ENCODE data around the gene COL13A1.

The COL13A1 gene

DNA sequence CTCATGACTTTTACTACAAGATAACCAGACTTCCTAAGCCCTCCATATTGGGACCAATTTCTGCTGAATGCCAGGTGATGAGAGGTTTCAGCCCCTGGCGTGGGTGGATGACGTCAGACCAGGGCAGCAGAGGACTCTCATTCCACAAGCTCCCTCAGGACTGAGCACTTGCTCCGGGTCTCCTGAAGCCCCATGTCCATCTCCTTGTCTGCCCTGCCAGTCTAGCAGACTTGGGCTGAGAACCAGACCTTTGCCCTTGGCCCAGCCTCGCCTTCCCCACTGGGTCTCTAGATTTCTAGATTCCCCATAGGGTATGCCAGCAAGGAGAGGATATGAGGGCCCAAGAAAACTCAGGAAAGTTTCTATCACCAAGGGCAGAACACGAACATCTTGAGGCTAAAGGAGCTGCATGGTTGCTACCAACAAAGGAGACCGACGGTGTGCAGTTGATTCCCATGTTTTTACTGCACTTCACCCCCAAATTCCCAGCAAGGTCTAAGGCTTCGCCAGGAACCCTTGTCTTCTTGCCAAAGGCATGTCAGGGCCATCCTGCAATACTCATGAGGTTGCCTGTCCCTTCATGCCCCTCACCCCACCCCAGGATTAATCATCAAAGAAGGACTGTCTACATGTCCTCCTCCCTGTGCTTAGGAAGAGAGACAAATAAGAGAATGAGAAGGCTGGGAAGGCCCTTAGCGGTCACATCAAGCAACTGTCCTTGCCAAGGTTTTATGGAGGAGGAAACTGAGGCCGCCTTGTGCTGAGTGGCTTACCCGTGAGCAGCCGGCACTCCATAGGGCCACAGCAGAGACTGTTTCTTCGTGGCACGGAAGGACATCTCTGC lies 154.4 kb downstream of the COL13A1 start:
- DNase-seq: no peak

DNA sequence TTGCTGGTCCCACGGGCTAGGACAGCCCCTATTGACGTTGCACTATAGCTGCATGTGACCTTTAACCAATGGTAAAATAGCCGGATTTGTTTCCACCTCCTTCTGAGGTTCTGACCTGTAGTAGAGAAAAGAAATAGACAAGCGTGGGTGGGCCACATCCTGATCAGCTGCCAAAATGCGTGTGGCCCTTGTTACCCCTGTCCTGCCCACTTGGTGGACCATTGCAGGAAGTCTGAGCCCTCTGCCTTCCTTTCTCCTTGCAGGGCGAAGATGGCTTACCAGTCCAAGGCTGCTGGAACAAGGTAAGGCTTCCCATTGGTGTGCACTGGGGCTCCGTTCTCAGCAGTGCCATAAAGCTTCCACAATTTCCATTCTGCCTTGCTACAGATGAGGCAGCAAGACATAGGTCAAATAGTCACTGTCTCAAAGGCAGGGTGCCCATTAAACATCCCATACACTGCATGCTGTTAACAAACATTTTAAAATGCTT lies 155.1 kb downstream of the COL13A1 start:
- DNase-seq: no peak

DNA sequence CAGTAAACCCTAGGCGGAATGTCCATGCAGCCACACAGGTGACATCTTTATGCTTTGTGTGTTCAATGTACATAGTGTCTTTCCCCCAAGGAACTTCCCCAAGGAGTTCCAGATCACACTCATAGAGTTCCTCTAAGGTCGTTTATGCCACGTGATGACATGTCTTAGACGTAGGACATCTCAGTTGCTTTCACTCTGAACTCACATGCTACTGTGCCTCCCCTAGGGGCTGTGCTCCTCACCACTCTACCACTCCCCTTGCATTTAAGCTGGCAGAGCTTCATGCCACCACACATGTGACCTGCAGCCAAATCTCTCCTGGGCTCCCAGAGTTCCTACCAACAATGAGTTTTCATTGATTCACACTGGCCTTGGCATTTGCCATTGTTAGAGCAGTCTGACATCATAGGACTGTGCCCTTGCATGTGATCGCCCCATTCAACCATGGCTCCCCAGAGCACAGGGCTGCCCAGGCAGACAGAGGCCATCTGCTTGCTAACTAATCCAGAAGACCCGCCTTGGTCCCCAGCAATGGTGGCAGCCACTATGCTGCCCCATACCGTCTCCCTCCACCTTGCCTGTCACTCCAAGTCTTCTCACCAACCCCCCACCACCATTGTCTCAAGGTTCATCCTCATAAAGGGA lies 155.7 kb downstream of the COL13A1 start:
- no peak for DNase-seq

DNA sequence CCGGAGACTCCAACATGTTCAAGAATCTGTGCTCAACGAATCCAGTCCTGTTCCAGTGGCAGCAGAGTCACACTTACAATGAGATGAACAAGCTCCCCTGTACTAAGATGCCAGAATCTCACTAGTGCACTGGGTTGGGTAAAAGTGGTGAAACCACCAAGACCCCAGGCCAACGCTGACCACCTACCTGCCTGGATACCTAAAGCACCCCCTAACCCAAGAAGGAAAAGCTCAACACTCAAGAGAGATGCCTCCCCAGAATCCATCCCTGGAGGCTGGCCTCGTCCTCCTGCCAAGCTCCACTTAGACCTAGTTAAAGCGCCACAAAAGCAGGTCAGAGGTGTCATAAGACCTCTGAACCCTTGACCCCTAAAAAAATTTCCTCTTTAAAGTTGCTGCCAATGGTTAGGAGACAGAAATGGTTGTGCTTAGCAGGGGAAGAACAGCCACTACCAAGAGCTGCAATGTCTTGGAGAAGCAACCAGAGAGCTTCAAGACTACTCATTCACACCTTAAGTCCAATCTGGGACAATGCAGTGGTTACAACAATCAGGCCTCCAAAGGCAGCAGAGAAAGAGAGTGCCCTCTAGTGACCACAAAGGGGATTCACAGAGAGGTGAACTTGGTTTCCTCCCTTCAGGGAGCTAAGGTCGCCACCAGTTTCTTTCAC lies 156.3 kb downstream of the COL13A1 start:
- DNase-seq: no peak

DNA sequence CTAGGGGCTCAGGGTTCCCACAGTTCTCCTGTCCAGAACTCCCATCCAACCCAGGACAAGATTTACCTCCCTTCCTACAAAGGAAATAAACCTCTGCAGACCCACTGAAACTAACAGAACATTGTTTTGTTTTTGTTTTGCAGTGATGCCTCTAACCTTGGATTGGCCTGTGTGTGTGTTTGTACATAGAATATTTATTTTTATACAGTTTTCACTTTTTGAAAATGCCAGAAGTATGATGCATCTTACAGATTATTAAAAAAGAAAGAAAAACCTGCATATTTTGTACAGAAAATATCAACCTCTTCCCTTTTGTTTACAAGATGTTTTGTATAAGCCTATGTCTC lies 156.8 kb downstream of the COL13A1 start:
- no peak for DNase-seq

DNA sequence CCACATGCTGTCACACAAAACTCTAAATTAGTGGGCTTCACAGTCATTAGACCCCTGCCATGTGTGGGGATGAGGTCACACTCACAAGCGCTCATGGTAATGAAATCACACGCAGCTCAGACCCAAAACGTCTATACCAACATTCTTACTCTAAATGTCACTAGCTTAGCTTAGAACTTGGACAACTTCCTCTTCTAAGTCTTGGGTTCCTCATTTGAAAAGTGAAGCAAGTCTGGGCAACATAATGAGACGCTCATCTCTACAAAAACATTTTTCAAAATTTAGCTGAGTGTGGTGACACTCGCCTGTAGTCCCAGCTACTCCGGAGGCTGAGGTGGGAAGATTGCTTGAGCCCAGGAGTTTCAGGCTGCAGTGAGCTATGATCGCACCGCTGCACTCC lies 158.2 kb downstream of the COL13A1 start:
- peak; percentile 21 for DNase-seq

DNA sequence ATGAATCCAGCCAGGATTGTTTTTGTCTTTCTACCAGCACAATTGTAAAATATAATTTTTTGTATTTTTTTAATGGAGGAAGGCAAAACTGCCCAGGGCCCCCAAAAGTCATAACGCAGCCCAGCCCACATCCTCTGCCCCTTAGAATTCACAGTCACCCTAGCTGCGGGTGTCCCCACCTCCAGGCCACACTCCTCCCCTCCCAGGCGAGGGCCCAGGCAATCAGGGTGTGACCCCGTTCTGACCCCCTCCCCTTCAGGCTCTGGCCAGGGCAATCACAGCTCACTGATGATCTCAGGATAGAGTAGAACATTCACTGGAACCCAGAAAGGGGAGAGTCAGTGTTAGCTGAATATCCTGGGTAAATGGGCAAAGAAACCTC lies 158.9 kb downstream of the COL13A1 start:
- no peak for DNase-seq

DNA sequence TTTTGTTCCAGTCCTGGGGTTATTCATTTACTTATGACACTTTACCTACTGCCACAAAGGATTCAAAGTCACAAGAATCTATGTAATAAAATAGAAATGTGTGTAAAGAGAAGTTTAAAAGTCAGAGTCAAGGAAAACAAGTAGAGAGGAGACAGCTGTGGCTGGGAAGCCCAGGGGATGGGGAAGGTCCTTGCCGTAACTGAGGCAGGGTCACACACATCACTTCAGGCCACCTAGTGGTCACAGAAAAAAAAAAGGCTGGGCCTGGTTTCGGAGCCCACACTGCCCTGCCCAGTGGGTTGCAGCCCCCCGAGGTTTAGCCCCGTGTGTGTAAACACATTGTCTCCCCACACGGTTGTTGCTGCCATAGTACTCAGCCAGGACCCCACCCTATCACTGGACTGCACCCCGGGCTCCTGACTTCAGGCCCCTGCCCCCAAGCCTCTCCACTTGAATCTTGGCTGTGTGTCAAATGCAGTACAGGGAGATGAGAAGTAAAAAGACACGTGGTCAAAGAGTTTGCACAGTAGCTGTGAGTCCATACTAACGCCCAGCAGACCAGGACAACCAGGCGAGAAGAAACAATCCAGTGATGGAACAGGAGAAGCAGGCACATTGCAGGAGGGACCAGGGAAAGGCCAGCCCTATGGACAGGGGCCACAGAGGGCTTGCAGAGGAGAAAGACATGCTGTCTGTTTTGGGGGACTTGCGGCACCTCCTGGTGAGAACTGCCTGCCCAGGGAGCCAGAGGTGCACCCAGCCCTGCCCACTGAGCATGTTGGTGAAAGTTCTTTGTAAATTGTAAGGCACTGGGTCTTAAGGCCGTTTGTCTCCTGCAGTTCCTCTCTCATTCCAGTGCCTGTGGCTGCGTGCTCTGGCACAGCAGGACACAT lies 159.5 kb downstream of the COL13A1 start:
- DNase-seq: no peak

DNA sequence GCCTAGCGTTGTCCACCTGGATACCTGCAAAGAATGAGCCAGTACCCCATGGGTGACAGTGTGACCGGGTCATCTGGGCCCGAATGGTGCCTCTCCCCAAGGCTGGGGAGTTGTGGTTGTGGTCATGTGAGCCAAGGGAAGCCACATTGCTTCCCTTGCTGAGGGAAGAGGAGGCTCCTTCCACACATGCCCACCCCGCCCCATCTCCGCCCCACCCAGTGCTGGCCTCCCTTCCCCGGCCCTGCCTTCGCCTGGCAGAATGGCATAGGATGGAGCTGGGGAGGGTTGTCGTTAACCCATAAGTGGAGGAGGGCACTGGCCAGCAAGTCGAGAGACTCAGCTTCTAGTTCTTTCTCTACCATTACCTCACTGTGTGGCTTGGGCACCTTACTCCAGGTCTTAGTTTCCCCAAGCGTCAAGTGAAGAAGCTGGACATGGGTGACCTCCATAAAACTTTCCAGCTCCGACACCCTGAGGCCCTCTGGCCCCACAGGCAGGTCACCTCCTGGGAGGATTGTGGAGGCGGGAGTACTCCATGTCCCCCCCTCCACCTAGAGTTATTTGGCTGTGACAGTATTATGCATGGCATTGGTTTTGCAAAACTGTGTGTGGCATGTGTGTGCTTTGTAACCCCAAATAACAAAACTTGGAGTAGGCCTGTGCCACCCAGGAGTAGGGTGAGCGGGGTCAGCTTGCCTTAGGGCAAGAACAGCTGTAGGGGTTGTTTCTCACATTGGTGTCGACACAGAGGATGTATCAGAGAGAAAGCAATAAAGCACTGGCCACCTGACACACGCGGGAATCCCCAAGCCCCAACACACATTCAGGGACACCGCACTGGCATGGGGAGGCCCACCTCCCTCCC lies 160.4 kb downstream of the COL13A1 start:
- DNase-seq: no peak

DNA sequence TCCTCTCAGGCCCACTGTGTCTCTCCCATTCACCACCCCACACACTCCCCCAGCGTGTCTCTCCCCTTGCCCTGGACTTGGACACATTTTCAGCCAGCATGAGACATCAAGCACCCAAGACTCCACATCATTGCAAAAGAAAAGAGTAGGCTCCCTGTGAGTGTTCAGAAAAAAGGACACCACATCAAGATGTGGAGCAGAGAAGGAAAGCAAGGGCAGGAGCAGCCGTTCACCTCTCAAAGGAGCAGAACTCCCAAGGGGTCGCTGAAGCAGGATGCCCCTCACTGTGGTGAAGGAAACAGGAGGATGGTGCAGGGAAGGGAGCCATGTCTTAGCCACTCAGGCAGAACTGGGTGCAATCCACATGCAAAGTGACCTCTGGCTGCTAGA lies 161.0 kb downstream of the COL13A1 start:
- no peak for DNase-seq

DNA sequence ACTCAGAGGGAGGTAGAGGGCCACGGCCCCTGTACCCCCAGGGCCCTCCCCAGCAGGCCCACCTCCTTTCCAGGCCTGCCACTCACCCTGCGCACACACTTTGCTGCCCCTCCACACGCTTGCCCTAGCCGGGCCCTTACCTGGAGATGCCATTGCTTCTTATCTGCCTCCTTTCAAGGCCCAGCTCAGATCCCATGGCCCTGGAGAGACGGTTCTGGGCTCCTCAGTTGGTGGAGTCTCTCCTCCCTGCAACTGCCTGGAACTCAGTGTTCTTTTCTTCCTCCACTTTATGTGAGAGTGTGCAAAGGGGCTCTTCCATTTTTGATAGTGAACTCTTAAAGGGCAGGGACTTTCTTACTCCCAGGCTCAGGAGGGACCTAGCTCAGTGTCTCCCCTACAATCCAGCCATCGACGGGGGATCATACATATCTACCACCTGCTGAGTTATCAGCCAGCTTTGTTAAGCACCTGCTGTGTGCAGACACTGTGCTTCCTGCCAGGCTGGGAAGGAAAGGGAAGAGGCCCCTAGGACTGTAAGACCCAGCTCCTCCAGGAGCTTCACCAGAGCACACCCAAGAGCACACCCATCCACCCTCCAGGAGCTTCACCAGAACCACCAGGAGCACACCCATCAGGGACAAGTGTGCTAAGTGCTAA lies 161.6 kb downstream of the COL13A1 start:
- DNase-seq: no peak

DNA sequence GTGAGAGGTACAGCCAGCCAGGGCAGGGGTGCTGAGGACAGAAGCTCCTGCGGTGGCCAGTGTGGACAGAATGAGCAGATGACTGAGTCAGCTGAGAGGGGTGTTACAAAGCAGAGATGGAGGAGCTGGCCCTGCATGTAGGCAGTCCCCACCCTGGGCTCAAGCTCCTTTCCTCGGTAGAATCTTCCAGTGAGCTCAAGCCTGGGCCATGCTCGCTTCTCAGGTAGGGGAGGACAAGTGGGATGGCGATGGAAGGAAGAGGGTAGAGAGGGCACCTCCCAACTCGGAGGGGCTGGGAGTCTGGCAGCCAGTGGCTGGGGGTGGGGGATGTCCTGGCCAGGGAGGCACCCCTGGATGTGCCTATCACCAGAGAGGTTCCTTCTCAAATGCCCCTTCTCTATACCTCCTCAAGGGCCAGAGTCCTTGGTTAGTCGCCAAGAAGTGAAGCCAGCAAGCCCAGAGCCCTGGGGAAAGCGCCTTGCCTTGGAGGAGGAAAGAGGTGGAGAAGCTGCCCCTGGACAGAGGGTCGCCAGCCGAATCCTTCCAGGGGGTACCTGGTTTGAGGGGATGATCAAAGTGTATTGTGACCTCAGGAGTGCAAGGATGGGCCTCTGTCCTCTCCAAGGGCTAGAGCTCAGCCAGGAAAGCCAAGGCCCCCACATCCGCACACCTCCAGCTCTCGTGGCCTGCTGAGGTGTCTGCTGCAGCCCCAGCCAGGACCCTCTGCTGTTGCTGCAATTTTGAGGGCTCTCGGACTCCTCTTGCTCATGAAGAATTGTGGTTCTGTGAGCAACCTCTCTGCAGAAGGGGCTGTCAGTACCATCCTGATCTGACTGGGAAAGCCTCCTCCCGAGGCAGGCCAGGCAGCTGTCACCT lies 162.4 kb downstream of the COL13A1 start:
- no peak for DNase-seq

DNA sequence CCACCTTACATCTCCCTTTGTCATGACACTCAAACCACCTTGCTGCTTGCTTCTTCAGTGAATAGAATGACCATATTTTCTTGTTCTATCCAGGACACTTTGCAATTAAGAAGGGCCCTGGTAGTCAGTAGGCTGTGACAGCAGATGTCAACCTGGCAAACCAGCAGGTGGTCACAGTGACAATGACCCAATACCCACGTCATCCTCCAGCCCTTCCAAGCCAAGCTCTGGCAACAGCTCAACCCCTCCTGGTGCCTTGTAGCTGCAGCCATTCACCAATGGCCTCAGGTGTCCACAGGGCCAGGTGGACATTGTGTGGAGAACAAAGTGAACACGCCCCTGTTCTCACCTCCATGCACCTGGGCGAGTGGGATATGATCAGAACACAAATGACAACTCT lies 163.4 kb downstream of the COL13A1 start:
- DNase-seq: no peak

DNA sequence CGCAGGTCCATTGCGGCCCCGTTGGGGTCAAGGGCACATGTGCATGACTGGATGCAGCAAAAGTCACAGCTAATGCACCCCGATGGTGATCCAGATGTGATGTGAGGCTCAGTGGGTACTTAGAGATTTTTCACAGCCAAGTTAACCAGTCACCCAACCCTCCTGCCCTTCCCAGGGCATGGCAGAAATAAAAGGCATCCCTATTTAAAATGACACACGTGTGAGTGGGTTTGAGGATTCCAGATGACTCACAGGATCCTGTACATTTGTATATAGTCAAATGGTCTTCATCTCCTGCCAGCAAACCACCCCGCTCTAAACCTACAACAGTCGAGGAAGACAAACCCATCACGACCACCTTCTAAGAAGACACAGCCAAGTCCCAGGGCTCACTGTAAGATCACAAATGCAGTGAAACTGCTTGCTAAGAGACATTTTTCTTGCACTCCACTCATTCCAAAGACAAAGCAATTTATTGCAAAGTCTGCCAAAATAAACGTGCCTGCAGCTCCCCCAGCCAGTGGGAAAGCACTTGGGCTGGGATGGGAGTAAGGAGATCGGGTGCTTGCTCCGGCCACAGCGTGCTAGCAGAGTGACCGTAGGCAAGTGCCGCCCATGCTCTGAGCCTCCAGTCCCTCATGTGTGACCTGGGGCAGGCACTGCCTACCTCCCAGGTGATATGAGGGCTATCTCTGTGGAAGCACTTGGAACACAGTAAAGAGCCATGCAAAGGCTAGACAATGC lies 164.4 kb downstream of the COL13A1 start:
- no peak for DNase-seq

DNA sequence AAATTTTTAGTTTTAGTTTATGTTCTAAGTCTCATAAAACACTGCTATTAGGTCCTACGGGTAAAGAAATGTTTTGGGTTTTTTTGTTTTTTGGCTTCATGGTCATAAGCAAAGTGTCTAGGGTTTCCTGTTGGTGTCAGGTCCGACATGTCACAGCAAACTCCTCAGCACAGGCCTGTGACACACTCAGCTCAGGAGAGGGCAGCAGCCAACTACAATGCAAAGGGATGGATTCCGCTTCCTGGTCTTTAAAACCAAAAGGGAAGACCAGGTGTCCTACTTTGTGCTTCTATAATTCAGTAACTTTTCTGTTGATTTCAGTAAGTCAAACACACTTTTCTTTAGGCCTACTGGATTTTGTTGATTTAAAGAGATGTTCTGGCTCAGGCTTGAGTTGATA lies 167.1 kb downstream of the COL13A1 start:
- DNase-seq: no peak

DNA sequence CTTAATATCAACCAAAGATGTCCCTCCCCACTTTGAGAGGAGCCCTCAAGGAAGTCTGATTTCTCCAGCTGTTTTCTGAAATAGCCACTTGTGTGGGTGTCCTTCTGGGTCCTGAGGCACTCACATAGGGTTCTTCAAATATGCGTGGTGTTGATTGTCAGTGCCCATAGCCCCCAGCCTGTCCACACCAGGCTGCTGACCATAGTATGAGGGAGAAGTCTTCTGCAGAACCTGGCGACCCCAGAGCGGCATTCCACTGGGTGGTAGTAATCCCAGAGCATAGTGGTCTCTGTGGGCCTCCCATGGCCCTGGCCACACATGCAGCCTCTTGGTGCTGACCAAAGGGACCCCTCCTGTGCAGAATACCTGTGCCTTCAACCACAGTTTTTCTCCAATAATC lies 168.3 kb downstream of the COL13A1 start:
- no peak for DNase-seq

DNA sequence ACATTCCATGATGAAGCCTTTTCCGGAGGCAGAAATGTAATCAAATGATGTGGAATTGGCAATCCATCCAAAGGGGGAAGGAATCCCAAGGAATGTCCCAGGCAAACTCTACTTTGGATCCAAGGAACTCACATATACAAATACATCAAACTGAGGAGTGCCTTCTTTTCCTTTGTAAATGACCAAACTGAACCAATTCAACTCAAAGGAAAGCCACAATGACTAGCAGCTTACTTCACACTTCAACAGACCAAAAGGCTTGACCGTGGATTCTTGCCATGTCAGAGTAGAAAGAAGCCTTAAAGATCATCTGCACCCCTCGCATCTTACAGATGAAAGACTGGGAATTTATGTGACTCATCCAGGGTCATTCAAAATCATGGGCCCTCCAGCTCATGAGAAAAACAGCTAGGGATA lies 171.3 kb downstream of the COL13A1 start:
- DNase-seq: no peak

DNA sequence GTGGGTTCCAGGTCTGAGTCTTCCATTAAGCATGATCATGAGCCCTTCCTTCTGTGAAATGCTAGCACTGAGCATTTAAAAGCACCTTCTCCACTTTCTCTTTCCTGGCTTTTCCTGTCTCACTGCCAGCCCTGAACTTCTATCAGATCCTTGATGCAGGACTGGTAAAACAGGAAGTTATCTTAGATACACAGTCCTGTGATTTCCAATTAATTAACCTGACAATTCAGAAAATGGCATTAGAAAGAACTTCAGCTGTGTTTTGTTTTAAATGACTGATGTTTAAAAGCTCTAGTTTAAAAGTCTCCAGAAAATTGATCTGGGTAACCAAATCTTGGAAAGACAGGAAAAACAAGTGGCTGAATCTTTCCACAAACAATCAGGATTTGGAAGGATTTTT lies 172.0 kb downstream of the COL13A1 start:
- no peak for DNase-seq

DNA sequence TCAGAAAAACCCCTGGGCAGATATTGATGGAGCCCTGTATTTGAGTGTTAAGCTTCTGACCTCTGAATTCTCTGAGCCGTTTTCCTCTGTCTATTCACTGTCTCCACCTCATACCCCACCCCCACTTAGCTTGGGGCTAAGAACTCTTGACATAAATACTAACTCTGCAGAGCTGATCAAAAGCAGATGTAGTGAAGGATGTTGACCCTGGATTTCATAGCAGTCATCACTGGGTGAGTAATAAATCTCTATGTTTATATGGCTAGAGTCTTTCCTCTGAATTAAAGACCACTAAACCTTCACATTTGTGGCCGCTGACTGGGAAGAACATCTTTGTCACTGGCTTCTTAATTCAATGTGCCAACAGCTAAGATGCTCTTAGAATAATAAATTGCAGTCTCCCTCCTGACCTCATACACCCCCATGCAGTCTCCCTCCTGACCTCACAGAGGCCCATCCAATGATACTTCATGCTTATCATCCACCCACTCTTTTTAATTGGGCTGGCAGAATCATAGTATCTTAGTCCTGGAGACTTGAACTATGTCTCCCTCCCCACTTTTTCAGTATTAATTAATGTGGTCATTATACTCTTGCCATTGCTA lies 172.9 kb downstream of the COL13A1 start:
- DNase-seq: no peak

Data from KG1 (cell line).